Loucy (cell line): ENCODE data around the gene CNNM1.

Experiments
- CTCF ChIP-seq: fragments of 200-600 bp; sonication (generic); conservative IDR thresholded peaks from 2 replicates; pipeline ENCODE4 v1.5.1; 2014; ENCODE audit warnings: mild to moderate bottlenecking, antibody characterized with exemption, low read length
- EZH2phosphoT487 ChIP-seq: fragments of 200-600 bp; IDR thresholded peaks from 2 replicates; pipeline ENCODE4 v1.6.1; 2018; ENCODE audit warnings: antibody characterized with exemption, mild to moderate bottlenecking, moderate library complexity, borderline replicate concordance

GRCh38 chr10:99358101-99358500 lies 28.9 kb downstream of the CNNM1 start:
- TF ChIP-seq CTCF, result no peak
- TF ChIP-seq EZH2phosphoT487, result no peak
